GM15510 (cell line): ENCODE results near the gene DUSP12.

Experiments
- POLR2A ChIP-seq: IDR thresholded peaks from 3 replicates; pipeline ENCODE4 v1.6.1; 2011; ENCODE audit warnings: borderline replicate concordance; ENCODE audit not compliant: insufficient read length; ENCODE audit errors: extremely low read depth

Gene DUSP12

DNA sequence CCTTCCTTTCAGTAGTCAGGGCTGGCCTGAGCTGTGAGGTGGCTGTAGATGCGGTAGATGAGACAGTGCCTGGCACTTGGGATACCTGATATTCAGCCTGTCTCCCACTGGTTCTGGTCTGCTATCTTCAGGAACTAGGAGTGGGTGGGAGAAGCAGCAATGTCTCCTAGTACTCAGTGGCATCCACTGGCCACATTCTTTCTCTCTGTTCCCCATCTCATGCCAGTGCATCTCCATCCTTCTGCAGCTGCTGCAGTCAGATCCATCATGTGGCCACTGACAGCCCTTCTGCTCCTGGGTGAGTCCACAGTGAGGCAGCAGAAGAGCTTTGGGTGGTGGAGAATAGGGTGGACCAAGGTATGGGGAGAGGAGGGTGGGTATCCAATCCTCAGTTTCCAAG, 27.2 kb upstream of the DUSP12 start:
- no peak for TF ChIP-seq POLR2A

DNA sequence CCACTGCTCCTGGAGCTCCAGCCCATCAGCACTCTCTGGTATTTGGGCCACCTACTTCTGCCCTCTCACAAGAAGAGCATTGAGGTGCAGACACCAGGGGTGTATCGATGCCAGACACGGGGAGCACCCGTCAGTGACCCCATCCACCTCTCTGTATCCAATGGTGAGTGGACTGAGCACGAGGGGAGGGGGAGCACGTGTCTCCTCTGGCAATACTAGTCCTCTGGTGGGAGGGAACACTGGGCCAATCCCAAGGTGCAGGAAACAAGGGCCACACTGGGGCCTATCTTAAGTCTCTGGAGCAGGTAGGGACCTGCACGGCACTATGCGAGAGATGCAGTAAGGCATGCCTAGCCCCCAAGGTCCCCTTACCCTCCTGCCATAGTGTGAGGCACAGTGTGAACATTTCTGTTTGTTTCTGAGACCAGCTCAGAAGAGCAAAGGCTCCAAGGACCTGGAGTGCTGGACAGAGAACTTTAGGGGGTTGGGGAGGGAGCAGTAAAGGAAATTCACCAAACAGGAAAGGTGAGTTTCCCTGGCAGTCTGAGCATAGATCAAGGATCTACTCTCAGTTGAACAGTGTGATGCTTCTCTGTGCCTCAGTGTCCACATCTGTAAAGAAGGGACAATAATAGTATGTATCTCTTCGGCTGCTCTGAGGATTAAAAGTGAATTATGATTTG, 26.0 kb upstream of the DUSP12 start:
- no peak for TF ChIP-seq POLR2A

DNA sequence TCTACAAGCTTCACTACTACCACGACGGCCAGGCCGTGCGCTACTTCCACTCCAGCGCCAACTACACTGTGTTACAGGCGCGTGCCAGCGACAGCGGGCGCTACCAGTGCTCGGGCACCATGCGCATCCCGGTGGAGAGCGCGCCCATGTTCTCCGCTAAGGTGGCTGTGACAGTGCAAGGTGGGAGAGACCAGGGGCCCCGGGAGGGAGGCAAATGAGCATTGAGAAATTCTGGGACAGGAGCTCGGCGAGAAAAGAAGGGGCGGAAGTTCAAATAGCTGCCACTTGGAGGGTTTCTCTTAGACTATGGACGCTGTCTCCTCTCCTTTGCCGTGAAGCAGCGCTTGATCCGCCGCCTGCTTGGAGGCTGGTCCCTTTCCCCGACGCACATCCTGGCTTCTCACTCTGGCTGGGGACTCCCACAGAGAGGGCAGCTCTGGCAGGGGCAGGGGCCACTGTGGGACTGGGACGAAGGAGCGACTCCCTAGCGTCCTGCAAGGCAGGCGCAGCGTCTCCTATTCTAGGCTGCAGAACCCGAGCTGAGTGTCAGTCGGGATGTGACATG, 23.6 kb upstream of the DUSP12 start:
- TF ChIP-seq POLR2A: peak; percentile 27

DNA sequence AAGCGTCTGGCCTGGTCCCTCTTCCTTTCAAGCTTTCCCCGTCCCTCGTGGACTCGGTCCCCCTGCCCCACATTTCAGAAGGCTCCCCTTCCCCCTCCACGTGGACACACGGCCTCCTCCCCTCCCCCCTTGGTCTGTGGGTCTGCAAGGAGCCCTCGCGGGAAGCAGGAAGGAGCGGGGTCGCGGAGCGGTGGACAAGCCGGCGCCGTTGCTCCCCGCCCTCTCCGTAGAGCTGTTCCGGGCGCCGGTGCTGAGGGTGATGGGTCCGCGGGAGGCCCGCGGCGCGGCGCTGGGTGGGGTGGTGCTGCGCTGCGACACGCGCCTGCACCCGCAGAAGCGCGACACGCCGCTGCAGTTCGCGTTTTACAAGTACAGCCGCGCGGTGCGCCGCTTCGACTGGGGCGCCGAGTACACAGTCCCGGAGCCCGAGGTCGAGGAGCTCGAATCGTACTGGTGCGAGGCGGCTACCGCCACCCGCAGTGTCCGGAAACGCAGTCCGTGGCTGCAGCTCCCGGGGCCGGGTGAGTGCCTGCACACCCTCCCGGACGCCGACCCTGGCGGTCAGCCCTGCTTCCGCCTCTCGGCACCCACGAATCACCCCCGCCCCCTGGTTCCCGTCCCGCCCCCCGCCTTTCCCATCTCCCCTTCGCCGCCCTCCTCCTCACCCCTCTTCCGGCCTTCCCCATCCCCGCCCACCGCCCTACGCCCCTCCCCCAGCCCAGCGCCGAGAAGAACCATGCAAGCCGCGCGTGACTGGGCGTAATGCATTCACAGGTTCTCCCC, 22.9 kb upstream of the DUSP12 start:
- TF ChIP-seq POLR2A: peak; percentile 89

DNA sequence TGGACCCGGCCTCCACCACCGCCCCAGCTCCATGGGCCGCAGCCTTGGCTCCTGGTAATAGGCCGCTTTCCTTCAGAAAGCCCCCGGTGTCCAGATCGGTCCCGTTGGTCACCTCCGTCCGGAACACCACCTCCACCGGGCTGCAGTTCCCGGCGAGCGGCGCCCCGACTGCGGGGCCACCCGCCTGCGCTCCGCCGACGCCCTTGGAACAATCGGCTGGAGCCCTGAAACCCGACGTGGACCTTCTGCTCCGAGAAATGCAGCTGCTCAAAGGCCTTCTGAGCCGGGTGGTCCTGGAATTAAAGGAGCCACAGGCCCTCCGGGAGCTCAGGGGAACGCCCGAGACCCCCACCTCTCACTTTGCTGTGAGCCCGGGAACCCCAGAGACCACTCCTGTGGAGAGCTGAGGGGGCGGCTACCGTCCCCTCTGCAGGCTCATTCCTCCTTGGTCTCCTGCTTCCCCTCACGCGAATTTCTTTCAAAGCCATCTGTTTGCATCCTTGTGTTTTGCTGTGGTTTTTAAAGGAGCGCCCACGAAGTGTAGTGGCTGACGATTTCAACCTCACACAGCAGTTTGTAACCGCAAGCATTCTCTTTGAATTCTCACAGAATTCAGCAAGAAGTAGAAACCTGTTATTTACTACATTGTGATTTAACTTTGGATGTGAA, 22.2 kb upstream of the DUSP12 start:
- TF ChIP-seq POLR2A: no peak

DNA sequence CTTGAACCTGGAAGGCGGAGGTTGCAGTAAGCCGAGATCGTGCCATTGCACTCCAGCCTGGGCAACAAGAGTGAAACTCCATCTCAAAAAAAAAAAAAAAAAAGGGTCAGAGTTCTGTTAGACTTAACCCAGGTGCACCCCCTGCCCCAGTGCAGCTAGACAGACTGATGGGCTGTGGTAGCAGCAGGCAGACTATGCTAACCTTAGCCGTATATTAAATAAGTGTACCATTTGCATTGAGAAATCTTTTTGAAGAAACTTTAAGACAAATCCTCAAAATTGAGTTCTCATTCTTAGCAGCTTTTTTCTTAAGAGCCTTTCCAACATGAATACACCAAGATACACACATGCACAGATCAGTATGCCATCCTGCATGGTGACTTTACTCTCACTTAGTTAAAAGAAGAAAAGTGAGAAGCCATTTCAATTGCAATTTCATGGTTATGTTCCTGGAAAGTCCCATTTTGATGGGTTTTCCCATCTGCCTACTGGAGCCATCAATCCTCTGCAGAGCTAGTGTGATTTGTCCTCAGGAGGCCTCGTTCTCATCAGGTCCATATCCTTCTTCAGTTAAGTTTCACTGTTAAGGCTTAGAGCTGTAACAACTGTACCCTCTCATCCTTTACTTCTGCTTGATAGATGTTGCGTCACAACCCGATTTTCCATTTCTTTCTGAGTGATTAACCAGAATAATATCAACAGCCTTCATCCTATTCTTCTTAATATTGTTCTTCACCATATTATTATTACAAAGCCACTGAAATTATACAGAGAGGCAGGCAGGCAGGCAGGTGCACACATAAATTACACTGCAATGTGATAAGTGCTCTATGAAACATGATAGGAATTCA, 21.0 kb upstream of the DUSP12 start:
- TF ChIP-seq POLR2A: no peak

DNA sequence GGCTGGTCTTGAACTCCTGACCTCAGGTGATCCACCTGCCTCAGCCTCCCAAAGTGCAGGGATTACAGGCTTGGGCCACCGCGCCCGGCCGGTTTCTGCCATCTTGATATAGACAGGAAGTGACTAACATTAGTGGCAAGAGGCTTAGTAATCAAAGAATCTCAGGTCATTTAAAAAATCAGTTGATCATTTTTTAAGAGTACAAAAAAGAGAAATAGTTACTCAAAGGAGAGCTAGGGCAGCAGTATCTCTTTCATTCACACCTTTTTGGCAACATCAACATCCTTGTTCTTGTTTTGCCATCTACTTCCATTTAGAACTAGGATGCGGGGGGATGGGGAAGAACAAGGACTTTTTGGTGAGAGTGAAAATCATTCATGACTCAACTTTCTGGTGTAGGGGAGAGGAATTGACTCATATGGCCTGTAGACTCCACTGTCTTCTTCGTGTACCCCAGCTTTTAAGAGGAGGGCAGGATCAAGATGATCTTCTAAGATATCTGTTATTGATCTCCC, 19.5 kb upstream of the DUSP12 start:
- TF ChIP-seq POLR2A: no peak

DNA sequence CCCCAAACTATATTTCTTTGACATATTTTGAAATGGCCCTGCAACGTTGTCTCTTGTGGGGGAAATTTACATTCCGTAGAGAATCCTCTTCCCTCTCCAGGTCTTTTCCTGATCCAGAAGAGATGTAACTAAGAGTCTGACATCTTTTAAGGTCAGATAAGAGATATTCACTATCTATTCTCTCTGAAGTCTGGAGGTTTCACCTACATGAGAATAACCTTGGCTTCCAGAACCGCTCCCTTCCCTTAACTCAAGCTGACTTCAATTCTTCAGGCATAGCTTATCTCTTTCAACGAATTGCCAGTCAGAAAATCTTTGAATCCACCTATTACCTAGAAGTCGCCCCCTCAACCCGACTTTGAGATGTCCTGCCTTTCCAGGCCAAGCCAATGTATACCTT, 18.3 kb upstream of the DUSP12 start:
- TF ChIP-seq POLR2A: no peak

DNA sequence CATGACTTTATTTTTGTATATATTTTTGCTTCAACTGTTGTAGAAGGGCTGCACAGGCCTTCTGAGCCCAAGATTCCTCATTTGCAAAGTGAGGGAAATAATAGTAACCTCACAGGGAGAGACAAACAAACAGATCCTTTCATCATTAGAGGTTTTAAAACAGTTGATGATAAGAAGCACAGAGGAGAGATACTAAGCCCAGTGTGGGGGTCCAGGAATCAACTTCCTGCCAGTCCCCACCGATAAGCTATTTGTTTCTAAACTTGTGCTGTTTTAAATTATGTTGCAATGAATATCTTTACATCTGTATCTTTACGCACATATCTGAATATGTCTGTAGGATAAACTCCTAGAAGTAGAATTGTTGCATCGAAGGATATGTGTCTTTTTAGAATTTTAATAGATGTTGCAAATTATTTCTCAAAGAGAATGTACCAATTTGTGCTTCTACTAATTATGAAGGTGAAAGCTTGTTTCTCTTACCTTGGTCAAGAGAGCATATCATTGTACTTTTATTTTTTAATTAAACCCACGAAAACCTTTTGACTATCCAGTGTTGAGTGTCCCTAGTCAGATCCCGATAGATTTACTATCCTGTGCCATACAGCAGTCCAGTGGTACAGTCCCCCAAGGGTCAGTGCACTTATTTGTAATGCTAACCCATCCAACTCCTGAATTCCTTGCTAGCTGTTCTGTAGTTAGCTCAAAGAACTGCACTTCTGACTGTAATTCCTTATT, 17.4 kb upstream of the DUSP12 start:
- no peak for TF ChIP-seq POLR2A

DNA sequence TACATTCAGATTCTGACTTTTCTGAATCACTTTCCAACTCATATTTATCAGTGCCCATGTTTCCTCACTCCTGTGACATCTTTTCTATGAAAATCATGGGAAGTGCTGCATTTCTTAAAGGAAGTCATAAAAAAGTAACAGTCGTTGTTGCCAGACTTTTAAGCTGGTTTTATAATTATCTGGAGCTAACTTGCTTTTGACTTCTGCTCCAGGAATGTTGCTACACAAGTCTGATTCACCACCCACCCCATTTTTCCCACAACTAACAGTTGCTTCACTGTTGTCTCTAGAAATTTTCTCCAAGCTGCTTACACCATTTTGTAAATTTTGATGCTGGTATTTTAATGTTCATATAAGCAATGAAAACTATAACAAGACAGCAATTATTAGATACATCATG, 16.1 kb upstream of the DUSP12 start:
- no peak for TF ChIP-seq POLR2A

DNA sequence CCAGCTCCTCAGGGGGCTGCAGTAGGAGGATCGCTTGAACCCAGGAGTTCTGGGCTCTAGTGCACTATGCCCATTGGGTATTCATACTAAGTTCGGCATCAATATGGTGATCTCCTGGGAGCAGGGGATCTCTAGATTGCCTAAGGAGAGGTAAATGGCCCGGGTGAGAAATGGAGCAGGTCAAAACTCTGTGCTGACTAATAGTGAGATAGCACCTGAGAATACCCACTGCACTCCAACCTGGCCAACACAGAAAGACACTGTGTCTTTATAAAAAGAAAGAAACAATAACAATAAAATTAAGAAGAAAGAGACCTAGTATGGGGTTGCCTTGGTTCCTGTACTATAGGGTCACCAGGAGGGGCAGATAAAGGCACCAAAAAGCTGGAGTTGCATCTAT, 13.7 kb upstream of the DUSP12 start:
- no peak for TF ChIP-seq POLR2A

DNA sequence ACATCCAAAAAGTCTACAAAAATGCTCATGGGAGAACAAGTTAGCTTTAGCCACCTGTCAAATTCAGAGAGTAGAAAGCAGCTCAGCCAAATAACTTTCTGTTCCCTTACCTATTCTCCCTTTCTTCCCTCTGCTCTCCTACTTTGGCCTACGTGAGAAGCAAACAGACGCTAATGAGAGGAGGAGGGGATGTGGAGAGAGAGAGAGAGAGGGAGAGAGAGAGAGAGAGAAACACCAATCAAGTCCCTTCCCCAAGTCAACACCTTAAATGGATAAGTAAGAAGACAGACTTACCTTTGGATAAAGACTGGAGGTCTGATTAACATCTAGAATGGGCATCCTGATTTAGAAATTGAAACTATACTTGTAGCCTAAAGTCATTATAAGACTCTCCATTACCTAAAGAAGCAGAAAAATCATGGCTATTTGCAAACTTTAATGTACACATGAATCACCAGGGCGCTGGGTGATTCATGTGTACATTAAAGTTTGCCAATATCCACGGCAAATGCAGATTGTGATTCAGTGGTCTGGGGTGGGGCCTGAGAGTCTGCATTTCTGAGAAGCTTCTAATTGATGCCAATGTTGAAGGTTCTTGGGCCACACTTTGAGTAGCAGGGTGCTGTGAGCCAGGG, 13.1 kb upstream of the DUSP12 start:
- no peak for TF ChIP-seq POLR2A

DNA sequence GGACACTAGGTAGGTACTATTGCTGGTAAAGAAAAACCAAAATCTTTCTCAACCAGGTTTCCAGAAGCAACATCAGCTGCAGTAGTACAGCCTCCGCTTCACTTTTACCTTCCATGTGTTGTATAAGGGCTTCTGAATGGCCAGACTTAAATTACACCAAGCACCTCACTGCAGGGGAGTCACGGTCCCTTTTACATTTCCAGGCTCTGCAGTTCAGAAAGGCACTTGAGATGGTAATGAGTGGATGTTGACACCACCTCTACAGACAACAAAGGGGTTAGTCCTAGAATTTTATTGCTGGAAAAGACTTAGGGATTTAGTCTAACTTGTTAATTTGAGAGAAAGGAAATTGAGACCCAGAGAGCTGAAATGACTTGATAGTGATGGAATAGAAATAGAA, 12.0 kb upstream of the DUSP12 start:
- no peak for TF ChIP-seq POLR2A

DNA sequence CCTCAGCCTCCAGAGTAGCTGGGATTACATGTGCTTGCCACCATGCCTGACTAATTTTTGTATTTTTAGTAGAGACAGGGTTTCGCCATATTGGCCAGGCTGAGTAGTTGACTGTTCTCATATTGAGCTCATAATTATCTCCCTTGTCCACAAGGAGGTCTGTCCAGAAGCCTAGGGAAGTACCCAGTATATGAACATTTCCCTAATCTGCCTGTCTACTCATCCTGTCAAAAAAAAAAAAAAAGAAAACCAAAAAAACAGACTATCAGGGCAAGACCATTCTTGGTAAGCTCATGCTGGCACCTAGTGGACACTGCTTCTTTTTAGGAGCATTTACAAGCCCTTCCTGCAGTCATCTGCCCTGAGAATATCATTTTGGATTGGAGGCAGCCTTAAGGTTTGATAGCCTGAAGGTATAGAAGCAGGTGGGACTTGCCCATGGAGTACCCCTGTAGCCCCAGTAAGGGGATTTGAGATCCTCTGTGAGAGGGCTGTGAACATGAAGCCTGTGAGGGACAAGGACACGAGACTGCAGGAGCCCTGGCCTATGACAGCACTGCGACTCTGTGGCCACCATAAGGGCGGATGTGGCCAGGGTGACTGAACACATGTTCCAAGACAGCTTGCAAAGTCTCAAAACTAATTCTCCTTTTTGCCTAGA, 10.8 kb upstream of the DUSP12 start:
- peak; percentile 23 for TF ChIP-seq POLR2A
